ELR (cell line): Measurements from ENCODE around the gene ZNF462.
A peak's percentile ranks its signal among the peaks of the same experiment; 100 is the strongest.
"Not testable (repeated sequence)": the region's sequence is repeated elsewhere in the genome, so short reads cannot be mapped to it uniquely, and the experiment has no call there.

Experiments
- DNase-seq: peaks from one replicate; pipeline ENCODE4 v3.0.0-alpha.2; 2015; ENCODE audit warnings: low read depth

The ZNF462 gene

DNA sequence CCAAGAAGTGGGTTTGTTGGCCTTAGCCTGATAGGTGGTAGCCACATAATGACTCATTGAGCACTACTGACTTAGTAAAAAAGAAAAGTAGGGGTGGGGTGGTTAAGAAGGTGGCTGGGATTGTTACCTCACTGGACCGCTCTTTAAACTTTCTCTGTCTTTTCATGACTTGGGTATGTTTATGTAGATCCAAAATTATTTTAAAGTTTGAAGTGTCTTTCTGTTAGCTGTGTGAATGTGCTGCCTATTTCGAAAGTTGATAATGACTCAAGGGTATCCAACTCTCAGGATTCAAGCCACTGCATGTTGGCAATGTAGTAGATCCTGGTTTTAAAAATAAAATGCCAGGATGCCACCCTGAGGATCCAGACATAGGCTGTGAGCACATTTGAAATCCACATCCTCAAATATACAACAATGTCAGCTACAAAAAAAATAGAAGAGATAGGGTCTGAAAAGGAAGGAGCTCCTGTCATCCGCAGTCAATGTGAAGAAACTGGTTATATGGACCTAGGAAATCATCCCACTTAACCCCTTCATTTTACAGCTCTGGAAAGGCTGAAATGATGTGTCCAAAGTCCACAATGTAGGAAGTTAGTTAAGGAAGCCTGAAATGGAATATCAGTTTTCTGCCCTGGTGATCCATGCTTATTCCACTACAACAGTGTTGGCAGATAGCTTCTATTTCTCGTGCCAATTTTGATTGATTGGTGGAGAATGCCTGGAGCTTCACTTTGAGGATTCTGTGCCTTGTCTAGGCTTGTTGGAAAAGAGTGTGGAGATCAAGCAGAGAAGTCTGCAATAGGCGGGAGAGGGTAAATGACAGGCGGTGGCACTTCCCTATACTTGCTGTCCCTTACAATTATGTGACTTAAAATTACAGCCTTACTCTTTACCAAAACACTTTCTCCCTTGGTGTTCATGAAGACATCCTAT, 23.4 kb downstream of the ZNF462 start:
- peak; percentile 29 for DNase-seq

- no peak for DNase-seq
Observed at GRCh38 chr9:106887066-106887465, 24.1 kb downstream of the ZNF462 start.

- no peak for DNase-seq
Observed at GRCh38 chr9:106889061-106889590, 26.2 kb downstream of the ZNF462 start.

GRCh38 chr9:106890608-106891007, 27.6 kb downstream of the ZNF462 start:
- DNase-seq = no peak

DNA sequence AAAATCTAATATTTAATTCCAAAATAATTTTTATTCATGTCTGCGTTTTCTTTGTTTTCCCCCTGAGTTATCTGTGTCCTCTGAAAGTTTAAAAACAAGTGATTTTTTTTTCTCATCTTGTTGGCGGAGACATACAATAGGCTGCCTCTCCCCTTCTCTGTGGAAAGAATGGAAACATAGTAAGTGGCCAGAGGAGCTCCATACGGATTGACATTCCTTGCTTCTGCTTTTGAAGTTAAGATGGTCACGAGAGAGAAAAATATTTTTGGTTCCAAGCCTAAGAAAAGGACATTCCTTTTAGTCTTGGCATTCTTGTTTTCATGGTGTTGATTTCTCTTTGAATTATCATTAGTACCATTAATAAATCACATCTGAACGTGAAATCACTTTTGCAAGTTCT, 28.3 kb downstream of the ZNF462 start:
- no peak for DNase-seq

DNA sequence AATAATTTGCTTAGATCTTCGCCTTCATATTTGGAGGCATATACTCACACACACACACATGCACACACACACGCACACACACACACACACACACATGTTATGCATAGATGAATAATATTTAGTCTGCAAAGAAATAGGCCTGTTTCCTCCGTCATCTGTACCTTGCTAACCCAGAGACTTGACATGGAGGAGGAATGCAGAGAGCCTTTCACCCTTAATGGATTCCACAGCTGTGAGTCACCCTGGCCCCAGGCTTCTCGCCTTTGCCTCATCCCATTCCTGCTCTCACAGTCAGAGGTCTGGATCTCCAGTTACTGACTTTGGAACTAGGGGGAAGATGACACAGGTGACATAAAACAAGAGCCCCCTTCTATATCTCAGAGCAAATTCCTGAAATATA, 29.7 kb downstream of the ZNF462 start:
- DNase-seq = peak; percentile 100

DNA sequence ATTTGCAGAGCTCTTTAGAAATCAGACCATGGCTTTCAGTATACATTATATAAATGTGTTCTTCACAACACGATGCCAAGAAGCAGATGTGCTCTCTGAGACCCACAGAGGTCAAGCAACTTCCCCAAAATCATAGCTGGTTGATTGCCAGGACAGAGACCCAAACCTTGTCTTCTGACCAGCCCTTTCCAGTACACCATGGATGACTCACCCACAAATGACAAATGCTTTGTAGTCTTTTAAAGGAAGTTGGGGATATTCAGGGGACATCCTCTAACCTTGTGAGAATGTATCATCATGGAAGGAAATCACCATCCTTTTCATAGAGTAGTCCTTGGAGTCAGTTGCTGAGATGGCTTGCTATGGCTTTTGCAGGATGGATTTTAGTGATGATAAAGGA, 30.1 kb downstream of the ZNF462 start:
- peak; percentile 92 for DNase-seq

- DNase-seq = no peak
Observed at GRCh38 chr9:106896695-106897094, 33.7 kb downstream of the ZNF462 start.

DNA sequence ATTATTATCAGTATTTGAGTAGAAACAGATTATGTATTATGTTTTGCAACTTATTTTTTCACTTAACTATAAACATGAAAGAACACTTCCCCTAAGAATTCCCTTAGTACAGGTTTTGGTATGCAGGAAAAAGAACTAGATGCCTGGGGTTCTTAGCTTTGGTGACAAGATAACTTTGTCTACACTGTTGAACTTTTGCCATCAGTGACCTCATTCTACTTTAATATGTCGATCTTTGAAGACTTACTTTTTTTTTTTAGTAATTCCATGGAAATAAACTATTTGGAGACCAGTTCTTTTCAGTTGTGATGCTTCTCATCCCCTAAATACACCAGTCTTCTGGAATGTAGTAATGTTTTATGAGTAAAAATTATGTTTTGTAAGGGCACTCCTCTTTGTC, 34.3 kb downstream of the ZNF462 start:
- peak; percentile 29 for DNase-seq

DNA sequence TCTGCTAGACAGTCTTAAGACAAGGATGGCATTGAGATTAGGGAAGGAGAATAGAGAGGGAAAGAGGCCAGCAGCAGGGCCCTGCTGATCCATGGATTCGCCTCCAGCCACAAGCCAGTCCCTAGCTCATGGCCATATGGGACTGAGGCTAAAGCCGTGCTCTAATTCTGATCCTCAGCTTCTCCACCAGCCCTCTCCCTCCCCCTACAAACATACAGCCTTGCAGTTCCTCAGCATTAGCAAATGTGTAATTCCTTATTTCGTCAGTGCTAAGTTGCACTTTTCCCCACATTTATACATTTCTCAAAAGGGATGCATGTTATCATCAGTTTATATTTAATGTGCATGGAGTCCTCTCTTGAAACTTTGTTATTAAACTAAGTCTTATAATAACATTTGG, 34.8 kb downstream of the ZNF462 start:
- no peak for DNase-seq

- not testable (repeated sequence) for DNase-seq
Observed at GRCh38 chr9:106900523-106900922, 37.6 kb downstream of the ZNF462 start.

GRCh38 chr9:106906129-106906528, 43.2 kb downstream of the ZNF462 start:
- no peak for DNase-seq

GRCh38 chr9:106911951-106912350, 49.0 kb downstream of the ZNF462 start:
- DNase-seq = no peak

DNA sequence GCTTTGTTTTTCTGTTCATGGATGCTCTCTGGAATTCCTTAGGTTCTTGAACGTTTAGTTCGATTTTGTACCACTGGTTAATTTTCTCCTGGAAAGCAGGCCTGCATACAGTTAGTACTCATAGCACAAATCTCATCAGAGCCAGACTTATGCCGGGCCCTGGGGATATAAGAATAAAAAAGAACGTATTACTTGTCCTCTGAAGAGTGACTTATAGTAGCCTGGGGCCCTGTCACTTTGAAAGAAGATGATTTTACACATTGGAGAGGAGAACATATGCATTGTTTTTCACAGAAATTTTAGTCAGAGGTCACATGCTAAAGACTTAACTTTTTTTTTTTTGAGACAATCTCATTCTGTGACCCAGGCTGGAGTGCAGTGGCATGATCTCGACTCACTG, 50.3 kb downstream of the ZNF462 start:
- no peak for DNase-seq

GRCh38 chr9:106915851-106916250, 52.9 kb downstream of the ZNF462 start:
- DNase-seq = no peak

- peak; percentile 96 for DNase-seq
Observed at GRCh38 chr9:106916466-106917235, 53.7 kb downstream of the ZNF462 start.

- DNase-seq = no peak
Observed at GRCh38 chr9:106918825-106919509, 56.0 kb downstream of the ZNF462 start.

DNA sequence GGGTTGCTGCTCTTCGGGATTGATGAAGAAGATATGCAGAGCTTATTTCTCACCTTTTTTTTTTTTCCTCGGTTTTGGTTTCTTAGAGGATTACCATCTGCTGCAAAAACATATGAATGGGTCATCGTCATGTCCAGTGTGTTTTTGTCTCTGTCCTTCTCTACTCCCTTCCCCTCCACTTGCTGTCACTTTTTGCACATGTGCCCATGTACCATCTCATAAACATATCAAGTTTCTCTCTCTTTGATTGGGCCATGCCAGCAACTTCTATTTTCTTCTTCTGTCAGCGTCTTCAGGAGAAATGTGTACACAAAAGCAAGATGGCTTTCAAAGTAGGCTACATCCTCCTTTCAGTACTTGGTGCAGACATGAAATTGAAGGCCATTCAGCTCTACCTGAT, 57.1 kb downstream of the ZNF462 start:
- DNase-seq = no peak

DNA sequence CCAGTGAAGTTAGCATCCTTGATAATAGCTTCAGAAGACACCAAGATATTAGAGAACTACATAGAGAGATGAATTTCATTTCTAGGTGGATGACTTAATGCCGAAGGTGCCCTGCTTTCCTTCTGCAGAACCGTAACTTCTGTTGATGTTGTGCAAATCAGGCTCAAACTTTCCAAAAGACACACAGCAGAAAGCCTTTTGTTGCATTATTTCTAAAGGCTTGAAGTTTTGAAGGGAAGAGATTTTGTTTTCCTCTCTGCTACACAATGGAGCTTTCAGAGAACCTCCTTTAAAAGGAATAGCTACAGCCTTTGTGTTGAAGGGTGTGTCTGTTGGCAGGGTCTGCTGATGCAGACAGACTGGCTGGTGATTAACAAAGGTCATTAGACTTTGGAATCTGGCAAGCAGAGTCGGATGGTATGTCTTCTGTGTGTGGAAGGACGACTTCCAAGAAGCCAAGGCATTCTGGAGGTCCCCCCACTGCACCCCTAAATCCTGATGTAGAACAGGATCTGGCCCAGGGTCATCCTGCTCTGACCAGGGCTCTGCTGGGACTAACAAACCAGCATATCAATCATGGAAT, 57.8 kb downstream of the ZNF462 start:
- DNase-seq = no peak

- DNase-seq = no peak
Observed at GRCh38 chr9:106921341-106921899, 58.5 kb downstream of the ZNF462 start.

- DNase-seq = peak; percentile 20
Observed at GRCh38 chr9:106922026-106922425, 59.1 kb downstream of the ZNF462 start.

DNA sequence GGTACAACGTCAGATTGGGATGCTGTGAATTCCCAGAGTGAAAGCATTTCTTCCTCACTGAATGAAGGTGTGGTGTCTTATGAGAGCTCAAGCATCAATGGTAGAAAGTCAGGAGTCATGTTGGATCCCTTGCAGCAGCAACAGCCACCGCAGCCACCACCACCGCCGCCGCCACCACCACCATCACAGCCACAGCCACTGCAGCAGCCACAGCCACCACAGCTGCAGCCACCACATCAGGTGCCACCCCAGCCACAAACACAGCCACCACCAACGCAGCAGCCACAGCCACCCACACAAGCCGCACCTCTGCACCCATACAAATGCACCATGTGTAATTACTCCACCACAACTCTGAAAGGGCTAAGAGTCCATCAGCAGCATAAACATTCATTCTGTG, 62.4 kb downstream of the ZNF462 start:
- DNase-seq = no peak
